Stimulated activated CD4-positive, alpha-beta T cell treated with anti-CD3 and anti-CD28 coated beads, Interleukin-4, amount 100 ng/mL, for 24 hours (primary cell): ENCODE results near the gene SCP2.

Experiments used
- DNase-seq: peaks from one replicate; pipeline ENCODE4 v3.0.0-alpha.2; 2020

The SCP2 gene

GRCh38 chr1:53069663-53070327 lies 142.7 kb downstream of the SCP2 start:
- no peak for DNase-seq

GRCh38 chr1:53070621-53071020 lies 143.5 kb downstream of the SCP2 start:
- DNase-seq = no peak

DNA sequence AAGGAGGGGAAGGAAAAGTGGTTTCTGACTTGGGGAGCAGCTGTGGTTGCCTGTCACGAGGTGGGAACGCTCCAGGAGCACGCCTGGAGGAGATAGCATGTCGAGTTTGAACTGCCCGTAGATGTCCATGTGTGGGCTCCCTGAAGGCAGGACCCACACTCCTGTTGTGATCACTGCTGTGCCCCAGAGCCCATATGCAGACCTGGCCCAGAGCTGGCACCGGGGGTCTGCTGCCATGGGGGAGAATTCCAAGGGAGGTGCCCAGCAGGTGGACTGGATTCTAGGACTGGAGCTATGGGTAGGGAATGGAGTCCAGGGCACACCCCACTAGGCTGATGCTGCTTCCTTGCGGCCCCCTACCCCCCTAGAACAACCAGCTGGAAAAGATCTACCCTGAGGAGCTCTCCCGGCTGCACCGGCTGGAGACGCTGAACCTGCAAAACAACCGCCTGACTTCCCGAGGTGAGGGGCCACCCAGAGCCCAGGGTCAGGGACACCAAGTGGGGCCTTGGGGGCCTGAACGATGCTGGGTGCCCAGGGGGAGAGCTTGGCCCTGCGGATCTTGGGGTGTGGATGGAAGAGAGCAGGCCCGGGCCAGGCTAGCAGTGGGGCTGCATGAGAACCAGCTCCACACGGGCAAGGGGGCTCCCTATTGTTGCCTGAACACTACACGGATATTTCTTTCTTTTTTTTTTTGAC lies 144.2 kb downstream of the SCP2 start:
- DNase-seq = no peak

- no peak for DNase-seq
Observed at GRCh38 chr1:53071915-53072314, 144.8 kb downstream of the SCP2 start.

DNA sequence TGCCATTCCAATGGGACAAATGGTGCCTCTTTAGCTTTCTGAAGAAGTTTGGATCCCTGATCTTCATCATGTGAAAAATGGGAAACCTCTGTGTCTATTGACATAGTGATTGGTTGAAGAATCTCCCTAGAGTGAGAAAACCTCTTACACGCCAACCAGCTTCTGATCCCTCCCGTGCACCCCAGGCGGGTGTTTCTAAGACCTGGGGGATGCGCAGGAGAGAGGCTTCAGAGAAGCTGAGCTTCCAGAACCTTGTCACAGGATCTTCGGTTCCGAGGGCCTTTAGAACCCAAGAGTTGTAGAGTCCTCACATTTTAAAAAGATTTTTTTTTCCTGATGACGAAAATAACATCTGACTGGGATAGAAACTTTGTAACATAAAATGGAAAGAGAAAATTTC lies 146.2 kb downstream of the SCP2 start:
- no peak for DNase-seq

DNA sequence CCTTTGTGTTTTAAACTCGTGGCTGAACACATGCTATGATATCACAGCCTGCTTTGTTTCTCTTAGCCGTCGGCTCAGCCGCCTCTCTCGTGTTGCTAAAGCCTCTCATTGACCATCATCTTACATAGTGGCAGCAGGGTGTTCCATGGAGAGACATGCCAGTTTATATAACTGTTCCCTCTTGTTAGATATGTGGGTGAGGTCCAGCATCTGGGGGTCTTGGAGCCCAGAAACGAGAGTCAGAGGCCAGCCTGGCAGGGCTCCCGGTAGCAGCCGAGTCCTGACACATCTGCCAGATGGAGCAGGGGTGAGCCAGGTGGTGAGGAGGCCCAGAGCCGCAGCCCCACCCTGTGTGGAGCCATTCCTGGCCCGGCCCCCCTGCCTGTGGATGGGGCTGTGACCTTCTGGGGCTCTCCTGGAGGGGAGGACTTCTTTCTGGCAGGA lies 146.8 kb downstream of the SCP2 start:
- DNase-seq = no peak

DNA sequence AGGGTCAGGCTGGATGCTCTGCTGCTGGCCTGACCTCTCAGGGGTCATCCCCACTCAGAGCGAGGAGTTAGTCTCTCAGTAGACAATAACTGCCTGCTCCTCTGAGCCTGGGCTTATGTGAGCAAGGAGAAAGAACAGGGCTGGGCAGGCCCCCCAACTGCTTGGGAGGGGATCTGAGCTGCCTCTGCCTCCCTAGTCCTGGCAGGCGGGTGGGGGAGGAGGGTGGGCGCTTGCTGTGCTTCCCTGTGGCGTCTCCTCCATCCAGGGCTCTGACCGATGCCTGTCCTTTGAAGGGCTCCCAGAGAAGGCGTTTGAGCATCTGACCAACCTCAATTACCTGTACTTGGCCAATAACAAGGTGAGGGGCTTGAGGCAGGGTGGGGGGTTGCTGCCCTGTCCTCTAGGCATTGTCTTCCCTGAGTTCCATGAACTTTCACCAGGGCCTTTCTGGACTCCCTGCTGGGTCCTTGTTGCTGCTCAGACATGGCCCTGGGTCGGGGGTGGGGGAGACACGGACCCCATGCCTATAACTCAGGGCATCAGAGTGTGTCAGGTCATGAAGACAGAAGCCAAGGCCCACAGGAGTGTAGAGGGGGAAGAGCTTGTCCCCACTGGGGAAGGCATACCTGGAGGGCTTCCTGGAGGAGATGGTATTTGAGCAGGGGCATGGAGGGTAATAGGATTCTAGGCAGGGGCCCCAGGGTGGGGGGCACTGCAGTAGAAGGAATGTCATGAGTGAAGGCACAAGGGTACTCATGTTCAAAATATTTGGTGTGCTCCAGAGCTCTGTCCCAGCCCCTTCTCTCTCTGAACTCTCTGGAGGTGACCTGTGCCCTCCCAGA lies 147.5 kb downstream of the SCP2 start:
- DNase-seq = no peak

DNA sequence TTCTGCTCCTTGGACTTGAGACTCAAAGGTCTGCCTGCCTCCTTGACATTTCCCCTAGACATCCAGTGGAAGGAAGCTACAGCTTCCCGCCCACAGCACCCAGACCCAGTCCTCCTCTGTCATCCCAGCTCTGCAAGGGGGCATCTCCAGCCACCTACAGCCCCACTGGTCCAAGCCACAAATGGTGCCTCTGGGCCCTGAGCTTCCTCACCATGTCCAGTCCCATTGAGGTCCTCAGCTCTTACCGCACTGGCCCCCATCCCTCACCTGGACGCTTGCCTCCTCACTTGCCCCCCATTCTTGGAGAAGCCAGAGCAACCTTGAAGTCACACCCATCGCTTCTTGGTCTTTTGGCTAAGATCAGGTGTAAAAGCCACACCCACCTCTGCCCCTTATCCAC lies 148.1 kb downstream of the SCP2 start:
- DNase-seq = no peak

DNA sequence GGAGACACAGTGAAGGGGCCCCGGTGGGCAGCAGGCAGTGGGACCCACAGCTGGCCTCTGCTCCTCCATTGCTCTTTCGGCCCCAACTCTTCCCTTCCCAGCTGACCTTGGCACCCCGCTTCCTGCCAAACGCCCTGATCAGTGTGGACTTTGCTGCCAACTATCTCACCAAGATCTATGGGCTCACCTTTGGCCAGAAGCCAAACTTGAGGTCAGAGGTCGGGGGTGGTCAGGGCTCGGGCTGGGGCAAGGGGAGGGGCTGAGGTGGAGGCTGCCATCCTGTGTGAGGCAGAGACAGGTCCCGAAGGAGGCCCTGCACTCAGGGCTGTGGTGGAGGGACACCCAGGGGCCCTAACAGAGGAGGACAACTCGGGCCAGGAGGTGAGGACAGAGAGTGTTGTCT lies 148.7 kb downstream of the SCP2 start:
- DNase-seq = no peak

DNA sequence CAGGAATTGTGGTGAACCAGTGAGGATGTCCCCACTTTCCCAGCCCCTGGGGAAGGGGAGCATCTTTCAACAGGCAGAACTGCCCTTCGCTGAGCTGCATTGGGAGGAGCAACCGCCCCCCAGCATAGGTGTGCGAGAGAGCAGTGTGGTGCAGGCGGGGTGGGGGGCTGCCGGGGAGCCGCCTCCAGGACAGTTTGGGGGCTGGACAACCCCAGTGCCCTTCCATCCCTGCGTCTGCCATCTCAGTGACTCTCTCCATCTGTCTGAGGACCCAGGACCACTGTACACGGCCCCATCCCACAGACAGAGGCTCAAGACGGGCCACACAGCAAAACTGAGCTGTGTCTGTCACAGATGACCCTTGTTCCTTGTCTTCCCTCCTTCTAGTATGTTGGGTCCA lies 149.1 kb downstream of the SCP2 start:
- DNase-seq = no peak

- no peak for DNase-seq
Observed at GRCh38 chr1:53076721-53077598, 149.9 kb downstream of the SCP2 start.

GRCh38 chr1:53077599-53077965 lies 150.5 kb downstream of the SCP2 start:
- DNase-seq = no peak

GRCh38 chr1:53078333-53079101 lies 151.4 kb downstream of the SCP2 start:
- no peak for DNase-seq

GRCh38 chr1:53079251-53079650 lies 152.2 kb downstream of the SCP2 start:
- DNase-seq = no peak

DNA sequence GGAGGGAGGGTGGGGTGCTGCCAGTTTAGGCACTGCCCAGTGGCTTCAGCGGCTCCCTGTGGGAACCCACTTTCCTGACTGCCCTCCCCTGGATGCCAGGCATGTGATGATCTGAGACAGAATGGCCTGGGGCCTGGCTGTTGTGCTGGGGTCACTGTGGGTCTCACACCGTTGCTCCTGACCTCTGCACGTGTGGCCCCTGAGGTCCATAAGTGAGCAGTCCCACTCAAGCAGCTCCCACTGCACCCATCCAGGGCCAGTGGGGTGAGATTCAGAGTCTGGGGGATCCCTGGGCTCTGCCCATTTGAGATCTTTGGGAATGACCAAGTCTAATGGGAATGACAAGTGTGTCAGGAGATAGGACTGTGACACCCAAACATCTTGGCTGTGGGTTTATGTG lies 153.0 kb downstream of the SCP2 start:
- DNase-seq = no peak

DNA sequence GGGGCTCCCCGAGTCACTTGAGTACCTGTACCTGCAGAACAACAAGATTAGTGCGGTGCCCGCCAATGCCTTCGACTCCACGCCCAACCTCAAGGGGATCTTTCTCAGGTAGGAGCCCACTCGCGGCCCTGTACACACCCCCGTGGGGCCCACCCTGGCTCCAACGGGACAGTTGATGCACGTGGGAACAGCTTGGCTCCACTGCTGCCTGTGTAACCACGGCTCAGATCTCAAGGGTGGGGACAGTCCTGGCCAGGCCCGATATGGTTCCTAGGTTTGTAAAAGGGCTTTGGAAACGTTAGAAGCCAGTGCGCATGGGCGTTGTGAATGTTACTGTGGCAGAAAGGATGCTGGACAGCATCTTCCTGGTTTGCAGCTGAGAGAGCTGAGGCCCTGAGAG lies 153.7 kb downstream of the SCP2 start:
- no peak for DNase-seq

- DNase-seq = no peak
Observed at GRCh38 chr1:53081384-53082066, 154.4 kb downstream of the SCP2 start.

DNA sequence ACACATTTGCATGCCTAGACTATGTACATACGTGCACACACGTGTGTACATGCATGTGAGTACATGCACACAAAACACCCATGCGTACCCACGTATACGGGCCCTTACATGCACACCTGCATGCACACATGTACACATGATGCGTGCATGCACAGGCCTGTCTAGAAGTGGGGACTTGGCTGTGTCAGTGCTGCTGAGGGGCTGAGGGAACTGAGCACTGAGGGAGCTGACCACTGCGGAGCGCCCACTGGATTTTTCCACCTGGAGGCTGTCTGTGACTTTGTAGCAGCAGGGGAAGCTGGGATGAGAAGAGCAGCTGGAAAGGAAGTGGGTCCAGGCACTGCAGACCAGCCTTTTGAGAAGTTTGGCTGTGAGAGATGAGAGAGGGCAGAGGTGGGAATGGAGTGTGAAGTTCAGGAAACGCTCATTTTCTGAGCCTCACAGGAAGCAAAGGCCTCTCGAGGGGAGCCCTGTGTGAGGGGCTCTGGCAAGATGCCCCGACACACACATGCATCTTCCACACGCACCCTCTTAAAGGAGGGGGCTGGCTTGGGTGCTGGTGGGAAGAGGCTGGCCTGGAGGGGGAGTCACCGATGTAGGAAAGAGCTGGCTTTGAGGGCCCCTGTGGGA lies 155.9 kb downstream of the SCP2 start:
- no peak for DNase-seq

DNA sequence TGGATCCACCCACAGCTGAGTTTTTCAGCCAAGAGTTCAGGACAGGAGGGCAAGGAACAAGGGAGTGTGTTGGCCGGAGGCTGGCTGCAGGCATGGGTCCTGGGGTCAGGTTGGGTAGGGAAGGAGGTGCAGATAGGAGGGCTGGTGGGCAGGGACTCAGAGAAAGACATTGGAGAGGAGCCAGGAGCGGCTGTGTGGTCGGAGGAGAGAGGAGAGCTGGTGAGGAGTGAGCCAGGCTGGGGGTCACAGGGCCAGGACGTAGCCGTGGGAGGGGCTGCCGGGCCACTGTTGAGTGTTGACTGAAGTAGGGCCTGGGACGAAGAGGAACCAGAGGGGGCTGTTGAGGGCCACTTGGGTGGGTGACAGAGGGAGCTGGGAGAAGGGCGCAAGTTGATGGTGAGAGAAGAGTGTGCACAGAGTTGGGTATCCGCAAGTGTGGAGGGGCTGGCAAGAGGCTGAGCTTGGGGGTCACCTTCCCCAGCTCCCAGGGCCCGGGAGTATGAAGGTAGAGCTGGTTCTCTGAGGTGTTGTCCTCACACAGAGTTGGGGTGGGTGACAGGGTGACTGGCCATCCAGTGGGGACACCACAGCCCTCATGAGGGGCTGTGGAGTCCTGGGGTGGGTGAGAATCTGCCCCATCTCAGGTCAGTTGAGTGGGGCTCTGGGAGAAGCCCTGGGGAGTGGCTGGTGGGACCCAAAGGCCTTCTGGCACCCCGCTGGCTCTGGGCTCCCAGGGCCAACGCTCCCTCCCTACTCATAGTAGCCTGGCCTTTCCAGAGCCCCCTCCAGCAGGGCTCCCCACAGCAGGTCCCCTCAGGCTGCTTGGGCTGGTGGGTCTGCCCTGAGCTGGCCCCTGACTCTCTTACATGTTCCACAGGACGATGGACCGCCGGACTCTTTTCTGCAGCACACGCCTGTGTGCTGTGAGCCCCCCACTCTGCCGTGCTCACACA lies 156.8 kb downstream of the SCP2 start:
- no peak for DNase-seq

DNA sequence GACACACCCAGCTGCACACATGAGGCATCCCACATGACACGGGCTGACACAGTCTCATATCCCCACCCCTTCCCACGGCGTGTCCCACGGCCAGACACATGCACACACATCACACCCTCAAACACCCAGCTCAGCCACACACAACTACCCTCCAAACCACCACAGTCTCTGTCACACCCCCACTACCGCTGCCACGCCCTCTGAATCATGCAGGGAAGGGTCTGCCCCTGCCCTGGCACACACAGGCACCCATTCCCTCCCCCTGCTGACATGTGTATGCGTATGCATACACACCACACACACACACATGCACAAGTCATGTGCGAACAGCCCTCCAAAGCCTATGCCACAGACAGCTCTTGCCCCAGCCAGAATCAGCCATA lies 157.5 kb downstream of the SCP2 start:
- no peak for DNase-seq
